ENCODE measurements around the gene SLC26A1. TPM values are rescaled to one million over a fixed set of nuclear protein-coding genes. Genes with fewer than 3 reads are reported as not detected.

Gene SLC26A1
- total RNA-seq, 1 donor from 2014 or later: 2.6 TPM

GRCh38 chr4:960636-961350 lies 32.4 kb downstream of the SLC26A1 start:
- no peak overlapping the region for H3K4me3 Mint-ChIP-seq (ENCODE audit: low read depth)
- H3K36me3 Mint-ChIP-seq (ENCODE audit: insufficient read depth): peaks cover 1% of the 10 kb centered on the region
- H3K27ac Mint-ChIP-seq: no peak overlapping the region
- no peaks in the 10 kb centered on the region for H3K27me3 Mint-ChIP-seq
- TF ChIP-seq, protein P1, sequence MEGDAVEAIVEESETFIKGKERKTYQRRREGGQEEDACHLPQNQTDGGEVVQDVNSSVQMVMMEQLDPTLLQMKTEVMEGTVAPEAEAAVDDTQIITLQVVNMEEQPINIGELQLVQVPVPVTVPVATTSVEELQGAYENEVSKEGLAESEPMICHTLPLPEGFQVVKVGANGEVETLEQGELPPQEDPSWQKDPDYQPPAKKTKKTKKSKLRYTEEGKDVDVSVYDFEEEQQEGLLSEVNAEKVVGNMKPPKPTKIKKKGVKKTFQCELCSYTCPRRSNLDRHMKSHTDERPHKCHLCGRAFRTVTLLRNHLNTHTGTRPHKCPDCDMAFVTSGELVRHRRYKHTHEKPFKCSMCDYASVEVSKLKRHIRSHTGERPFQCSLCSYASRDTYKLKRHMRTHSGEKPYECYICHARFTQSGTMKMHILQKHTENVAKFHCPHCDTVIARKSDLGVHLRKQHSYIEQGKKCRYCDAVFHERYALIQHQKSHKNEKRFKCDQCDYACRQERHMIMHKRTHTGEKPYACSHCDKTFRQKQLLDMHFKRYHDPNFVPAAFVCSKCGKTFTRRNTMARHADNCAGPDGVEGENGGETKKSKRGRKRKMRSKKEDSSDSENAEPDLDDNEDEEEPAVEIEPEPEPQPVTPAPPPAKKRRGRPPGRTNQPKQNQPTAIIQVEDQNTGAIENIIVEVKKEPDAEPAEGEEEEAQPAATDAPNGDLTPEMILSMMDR (IDR thresholded peaks at IDR 0.05; ENCODE audit: unreplicated experiment): no peak
- H3K4me1 Mint-ChIP-seq (ENCODE audit: low read depth): no peaks in the 10 kb centered on the region
- no peak for DNase-seq (ENCODE audit: low spot score, unreplicated experiment)
- H3K9me3 Mint-ChIP-seq (ENCODE audit: low read depth): no peaks in the 10 kb centered on the region

- Mint-ChIP-seq H3K36me3 (ENCODE audit: insufficient read depth) (peaks cover 1% of the 10 kb centered on the region), H3K4me3 (ENCODE audit: low read depth) (no peak overlapping the region), H3K27me3 (no peaks in the 10 kb centered on the region), H3K27ac (no peak overlapping the region), H3K4me1 (ENCODE audit: low read depth) (no peaks in the 10 kb centered on the region), H3K9me3 (ENCODE audit: low read depth) (no peaks in the 10 kb centered on the region)
- no peak for DNase-seq (ENCODE audit: low spot score, unreplicated experiment)
- TF ChIP-seq, protein P1 (IDR thresholded peaks at IDR 0.05; ENCODE audit: unreplicated experiment): no peak
Observed at GRCh38 chr4:960140-960635, 33.0 kb downstream of the SLC26A1 start.

GRCh38 chr4:959338-960139 lies 33.7 kb downstream of the SLC26A1 start:
- no peaks in the 10 kb centered on the region for H3K9me3 Mint-ChIP-seq (ENCODE audit: low read depth)
- peaks cover 1% of the 10 kb centered on the region for H3K36me3 Mint-ChIP-seq (ENCODE audit: insufficient read depth)
- no peak overlapping the region for H3K4me3 Mint-ChIP-seq (ENCODE audit: low read depth)
- no peaks in the 10 kb centered on the region for H3K4me1 Mint-ChIP-seq (ENCODE audit: low read depth)
- TF ChIP-seq, protein P1 (IDR thresholded peaks at IDR 0.05; ENCODE audit: unreplicated experiment): no peak
- no peaks in the 10 kb centered on the region for H3K27me3 Mint-ChIP-seq
- H3K27ac Mint-ChIP-seq: no peak overlapping the region
- no peak for DNase-seq (ENCODE audit: low spot score, unreplicated experiment)

DNA sequence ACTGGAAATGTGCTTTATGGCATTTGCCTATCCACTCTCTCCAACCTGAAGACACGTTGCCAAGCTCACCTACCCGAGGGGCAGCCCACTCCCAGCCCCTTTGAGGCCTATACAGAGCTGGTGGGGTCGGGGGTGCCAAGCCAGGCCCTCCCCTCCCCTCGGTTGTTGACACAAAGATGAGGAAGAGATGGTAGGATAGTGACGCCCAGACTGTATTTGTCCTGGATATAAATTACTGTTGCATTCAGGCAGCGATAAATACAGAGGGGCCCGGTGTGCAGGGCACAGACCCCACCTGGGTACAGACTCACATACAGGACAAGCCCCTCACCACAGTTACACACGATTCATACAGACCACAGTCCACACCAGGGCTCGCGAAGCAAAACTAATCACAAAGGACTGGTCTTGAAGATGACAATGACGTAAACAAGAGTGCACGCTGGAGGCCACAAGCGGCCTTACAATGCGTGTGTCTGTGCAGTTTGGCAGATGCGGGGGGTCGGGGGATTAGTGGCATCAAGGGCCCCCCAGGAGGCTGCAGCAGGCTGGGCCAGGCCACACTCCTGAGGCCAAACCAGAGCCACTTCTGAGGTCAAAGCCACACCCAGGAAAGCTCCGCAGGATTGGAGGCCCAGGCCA lies 34.4 kb downstream of the SLC26A1 start:
- H3K36me3 Mint-ChIP-seq (ENCODE audit: insufficient read depth): peaks cover 1% of the 10 kb centered on the region
- H3K9me3 Mint-ChIP-seq (ENCODE audit: low read depth): no peaks in the 10 kb centered on the region
- no peak for DNase-seq (ENCODE audit: low spot score, unreplicated experiment)
- H3K4me1 Mint-ChIP-seq (ENCODE audit: low read depth): no peaks in the 10 kb centered on the region
- TF ChIP-seq, protein P1 (IDR thresholded peaks at IDR 0.05; ENCODE audit: unreplicated experiment): no peak
- H3K27me3 Mint-ChIP-seq: no peaks in the 10 kb centered on the region
- no peak overlapping the region for H3K4me3 Mint-ChIP-seq (ENCODE audit: low read depth)
- no peak overlapping the region for H3K27ac Mint-ChIP-seq

DNA sequence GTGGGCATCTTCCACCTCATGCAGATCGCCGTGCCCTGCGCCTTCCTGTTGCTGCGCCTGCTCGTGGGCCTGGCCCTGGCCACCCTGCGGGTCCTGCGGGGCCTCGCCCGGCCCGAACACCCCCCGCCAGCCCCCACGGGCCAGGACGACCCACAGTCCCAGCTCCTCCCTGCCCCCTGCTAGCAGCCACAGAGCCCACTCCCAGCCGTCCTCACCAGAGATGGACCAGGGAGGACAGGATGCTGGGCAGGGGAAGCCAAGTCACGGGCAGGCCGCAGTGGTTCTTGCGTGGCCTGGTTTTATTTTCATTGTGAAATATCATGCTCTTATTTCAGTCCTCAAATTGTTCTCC lies 34.9 kb downstream of the SLC26A1 start:
- no peaks in the 10 kb centered on the region for H3K27me3 Mint-ChIP-seq
- no peaks in the 10 kb centered on the region for H3K9me3 Mint-ChIP-seq (ENCODE audit: low read depth)
- DNase-seq (ENCODE audit: low spot score, unreplicated experiment): no peak
- TF ChIP-seq, protein P1 (IDR thresholded peaks at IDR 0.05; ENCODE audit: unreplicated experiment): no peak
- no peaks in the 10 kb centered on the region for H3K4me1 Mint-ChIP-seq (ENCODE audit: low read depth)
- H3K36me3 Mint-ChIP-seq (ENCODE audit: insufficient read depth): peaks cover 1% of the 10 kb centered on the region
- no peak overlapping the region for H3K4me3 Mint-ChIP-seq (ENCODE audit: low read depth)
- H3K27ac Mint-ChIP-seq: no peak overlapping the region

All from progenitor cell of endocrine pancreas (in vitro differentiated cells).